Left ventricle myocardium superior (tissue), 1 donor: Measurements from ENCODE around the gene KIAA0513. TPM values are rescaled to one million over a fixed set of nuclear protein-coding genes. Genes with fewer than 3 reads are reported as not detected.
"Not testable (repeated sequence)": the region's sequence is repeated elsewhere in the genome, so short reads cannot be mapped to it uniquely, and the experiment has no call there.

Experiments used
- ATAC-seq: fragments of 200-7000 bp; cut with Tn5 transposase; one replicate; pipeline ENCODE4 v1.9.1; 2020; ENCODE audit warnings: mild to moderate bottlenecking, moderate library complexity
- DNase-seq: peaks from one replicate; pipeline ENCODE4 v3.0.0-alpha.2; 2020
- intact Hi-C: fragments of 100-400 bp; cut with micrococcal nuclease; formaldehyde crosslinking; loops from one replicate; pipeline ENCODE4 v1.11.0; 2022
- total RNA-seq: library from RNA; stranded (reverse); fragmentation: NEBNext Ultra II Directional; extraction: Animal tissue kit (Norgen Biotek cat#: 25700); gene quantifications from one replicate; pipeline ENCODE4 v1.2.1, GENCODE V29; 2021
- donor health status: DM: no; HTN: yes; CAD: no; lungs with severe emphysema.

The KIAA0513 gene
- total RNA-seq, 1 donor from 2014 or later, result 9.5 TPM

- intact Hi-C loops, result no loop called here
- DNase-seq (no peak), ATAC-seq (no peak)
Measured at GRCh38 chr16:85025781-85026653, 1.6 kb upstream of the KIAA0513 start.

GRCh38 chr16:85026703-85027102 is 892 bp upstream of the KIAA0513 start:
- ATAC-seq (no peak), DNase-seq (no peak)
- intact Hi-C loops, result no loop called here

- ATAC-seq, result peak; percentile 2
- DNase-seq, result no peak
- intact Hi-C loops, result no loop called here
Measured at GRCh38 chr16:85027958-85028684, 526 bp downstream of the KIAA0513 start.

- intact Hi-C loops, result no loop called here
- DNase-seq (no peak), ATAC-seq (peak; percentile 5)
Measured at GRCh38 chr16:85028685-85029407, 1.3 kb downstream of the KIAA0513 start.

GRCh38 chr16:85029408-85029784 is 1.8 kb downstream of the KIAA0513 start:
- DNase-seq (no peak), ATAC-seq (no peak)
- intact Hi-C loops, result no loop called here

- ATAC-seq (peak; percentile 21), DNase-seq (peak; percentile 42)
- intact Hi-C loops, result no loop called here
Measured at GRCh38 chr16:85029981-85030401, 2.4 kb downstream of the KIAA0513 start.

- ATAC-seq (no peak), DNase-seq (no peak)
- intact Hi-C loops, result no loop called here
Measured at GRCh38 chr16:85031451-85031850, 3.9 kb downstream of the KIAA0513 start.

- intact Hi-C loops, ATAC-seq, DNase-seq: not testable (repeated sequence)
Measured at GRCh38 chr16:85032187-85032586, 4.6 kb downstream of the KIAA0513 start.

GRCh38 chr16:85033171-85033570 is 5.6 kb downstream of the KIAA0513 start:
- DNase-seq, result no peak
- intact Hi-C loops, result no loop called here
- ATAC-seq, result no peak

- no peak for DNase-seq
- intact Hi-C loops, result no loop called here
- no peak for ATAC-seq
Measured at GRCh38 chr16:85034591-85035433, 7.2 kb downstream of the KIAA0513 start.

- intact Hi-C loops, result no loop called here
- DNase-seq, result no peak
Measured at GRCh38 chr16:85036236-85037049, 8.8 kb downstream of the KIAA0513 start.

GRCh38 chr16:85037050-85037410 is 9.4 kb downstream of the KIAA0513 start:
- intact Hi-C loops, result no loop called here
- no peak for ATAC-seq

More at GRCh38 chr16:85036236-85037049, 8.8 kb downstream of the KIAA0513 start:
- no peak for ATAC-seq

GRCh38 chr16:85037721-85038120 is 10.1 kb downstream of the KIAA0513 start:
- DNase-seq, result no peak
- intact Hi-C loops, result no loop called here
- ATAC-seq, result no peak

More at GRCh38 chr16:85037050-85037410, 9.4 kb downstream of the KIAA0513 start:
- no peak for DNase-seq

- intact Hi-C loops, result no loop called here
- DNase-seq (no peak), ATAC-seq (no peak)
Measured at GRCh38 chr16:85040685-85041084, 13.1 kb downstream of the KIAA0513 start.

GRCh38 chr16:85041219-85042166 is 13.9 kb downstream of the KIAA0513 start:
- no peak for ATAC-seq
- no peak for DNase-seq
- intact Hi-C loops, result no loop called here

GRCh38 chr16:85042167-85042526 is 14.6 kb downstream of the KIAA0513 start:
- no peak for ATAC-seq
- DNase-seq, result no peak
- intact Hi-C loops, result no loop called here

- DNase-seq (no peak), ATAC-seq (no peak)
- intact Hi-C loops, result no loop called here
Measured at GRCh38 chr16:85042606-85043005, 15.0 kb downstream of the KIAA0513 start.
